GM23338 (cell line): Measurements from ENCODE around the gene IGSF21. TPM values are rescaled to one million over a fixed set of nuclear protein-coding genes. Genes with fewer than 3 reads are reported as not detected.

Source experiments
- ATAC-seq: fragments of 200-7000 bp; cut with Tn5 transposase; 3 replicates; pipeline ENCODE4 v1.9.1; 2020
- DNase-seq: peaks from one replicate; pipeline ENCODE4 v3.0.0-alpha.2; 2015; ENCODE audit warnings: low spot score
- H2AFZ ChIP-seq: fragments of 200-600 bp; sonication (generic); 2 replicates; pipeline ENCODE4 v1.8.0; 2016; ENCODE audit warnings: antibody characterized with exemption, mild to moderate bottlenecking, moderate library complexity
- H3F3A ChIP-seq: fragments of 200-600 bp; sonication (generic); replicated peaks from 2 replicates; pipeline ENCODE4 v1.8.0; 2017; ENCODE audit warnings: antibody characterized with exemption, mixed run types, low read depth
- H3K27ac ChIP-seq: fragments of 200-600 bp; sonication (generic); 2 replicates; pipeline ENCODE4 v1.6.1; 2016; ENCODE audit warnings: low read depth
- H3K27me3 ChIP-seq: fragments of 200-600 bp; sonication (generic); 2 replicates; pipeline ENCODE4 v1.8.0; 2016; ENCODE audit warnings: mild to moderate bottlenecking, mixed run types, moderate library complexity; ENCODE audit not compliant: insufficient read depth
- H3K36me3 ChIP-seq: fragments of 200-600 bp; sonication (generic); 2 replicates; pipeline ENCODE4 v1.8.0; 2016; ENCODE audit warnings: mild to moderate bottlenecking; ENCODE audit not compliant: insufficient read depth
- H3K4me1 ChIP-seq: fragments of 200-600 bp; sonication (generic); 2 replicates; pipeline ENCODE4 v1.8.0; 2016; ENCODE audit warnings: mild to moderate bottlenecking, moderate library complexity; ENCODE audit not compliant: insufficient read depth
- H3K4me2 ChIP-seq: fragments of 200-600 bp; sonication (generic); 2 replicates; pipeline ENCODE4 v1.7.1; 2017; ENCODE audit warnings: mixed run types
- H3K4me3 ChIP-seq: fragments of 200-600 bp; sonication (generic); 2 replicates; pipeline ENCODE4 v1.6.1; 2016; ENCODE audit warnings: mixed run types
- H3K79me2 ChIP-seq: fragments of 200-600 bp; sonication (generic); replicated peaks from 2 replicates; pipeline ENCODE4 v1.8.0; 2017; ENCODE audit warnings: mild to moderate bottlenecking; ENCODE audit not compliant: insufficient read depth
- H3K9me2 ChIP-seq: fragments of 200-600 bp; sonication (generic); 2 replicates; pipeline ENCODE4 v1.8.0; 2017; ENCODE audit not compliant: insufficient read depth
- H4K20me1 ChIP-seq: fragments of 200-600 bp; sonication (generic); replicated peaks from 2 replicates; pipeline ENCODE4 v1.8.0; 2017; ENCODE audit warnings: mild to moderate bottlenecking; ENCODE audit not compliant: insufficient read depth
- H3K27ac Mint-ChIP-seq: 2 replicates; pipeline ENCODE4 v1.8.0; 2020; ENCODE audit warnings: inconsistent platforms, mild to moderate bottlenecking, moderate library complexity, mixed read lengths
- H3K27me3 Mint-ChIP-seq: 3 replicates; pipeline ENCODE4 v1.8.0; 2022; ENCODE audit warnings: low read depth, mild to moderate bottlenecking, moderate library complexity, mixed read lengths, inconsistent platforms; ENCODE audit not compliant: insufficient read depth, poor library complexity
- H3K36me3 Mint-ChIP-seq: 3 replicates; pipeline ENCODE4 v1.8.0; 2021; ENCODE audit warnings: low read depth, mild to moderate bottlenecking, inconsistent platforms, moderate library complexity, mixed read lengths
- H3K4me1 Mint-ChIP-seq: 3 replicates; pipeline ENCODE4 v1.8.0; 2020; ENCODE audit warnings: mild to moderate bottlenecking, inconsistent platforms, mixed read lengths
- H3K4me3 Mint-ChIP-seq: 3 replicates; pipeline ENCODE4 v1.8.0; 2021; ENCODE audit warnings: moderate library complexity, mild to moderate bottlenecking, inconsistent platforms, mixed read lengths
- H3K9me3 Mint-ChIP-seq: 3 replicates; pipeline ENCODE4 v1.8.0; 2020; ENCODE audit warnings: moderate library complexity, mild to moderate bottlenecking, inconsistent platforms, mixed read lengths
- CREB1 ChIP-seq: fragments of 250-450 bp; sonication (Bioruptor Pico); IDR thresholded peaks from 2 replicates; pipeline ENCODE4 v1.5.0; 2020; ENCODE audit warnings: low read depth, mild to moderate bottlenecking, moderate library complexity
- CTCF ChIP-seq, 2 experiments: fragments of 200-600 bp in 1 of 2; sonication (generic) in 1 of 2; conservative IDR thresholded peaks; 2 replicates each; pipeline versions ENCODE4 v1.5.1 to v1.6.1; 2016 to 2017; ENCODE audit warnings: antibody characterized with exemption in 2 of 2, low read depth in 2 of 2, mild to moderate bottlenecking in 2 of 2, moderate library complexity in 1 of 2
- EZH2 ChIP-seq: fragments of 200-600 bp; sonication (generic); IDR thresholded peaks from one replicate; pipeline ENCODE4 v1.8.0; 2017; ENCODE audit warnings: antibody characterized with exemption, mild to moderate bottlenecking, low read depth; ENCODE audit not compliant: unreplicated experiment
- ZNF462 ChIP-seq: fragments of 250-450 bp; sonication (Bioruptor Pico); IDR thresholded peaks from 2 replicates; pipeline ENCODE4 v1.5.0; 2020; ENCODE audit warnings: mild to moderate bottlenecking, moderate library complexity
- polyA plus RNA-seq: library from polyadenylated mRNA; unstranded; fragments of >200 nt; fragmentation: Nextera tagmentation; extraction: Ambion mirVana; gene quantifications from 2 replicates; pipeline ENCODE4 v1.2.1, GENCODE V29; 2016
- total RNA-seq: library from RNA; depleted of rRNA; stranded (reverse); fragments of >200 nt; shearing (Covaris generic); gene quantifications from 2 replicates; pipeline ENCODE4 v1.2.3, GENCODE V29; 2014

Gene IGSF21
- total and polyA plus RNA-seq, 2 experiments from 2014 or later, result 15.6 to 15.7 TPM

GRCh38 chr1:18299441-18300338 lies 192.1 kb downstream of the IGSF21 start:
- TF ChIP-seq EZH2 (no peak), CTCF (conservative IDR thresholded peaks at IDR 0.05; ENCODE audit: low read depth in 2 of 2) (peak; percentile 77 to 98), ZNF462 (CRISPR knock-in tag) (no peak), CREB1 (CRISPR knock-in tag) (peak; percentile 15; the same call in 1 of the 2 replicates)
- H3K4me2 ChIP-seq, result peak overlapping the region; percentile 46
- DNase-seq (peak; percentile 88), ATAC-seq (peak; percentile 16)
- 0 out of 2 replicates have a peak, but pooled peaks cover 5% of the 10 kb centered on the region for H3K79me2 ChIP-seq
- no peaks in the 10 kb centered on the region for H4K20me1 ChIP-seq
- H2AFZ ChIP-seq, result no peak overlapping the region
- no peaks in the 10 kb centered on the region for H3K27me3 ChIP-seq
- H3K27ac ChIP-seq, result peak overlapping the region; percentile 99
- H3K4me1 ChIP-seq, result peaks cover 43% of the 10 kb centered on the region
- H3K9me3 Mint-ChIP-seq, result peaks cover 12% of the 10 kb centered on the region
- H3K9me2 ChIP-seq, result peaks cover 10% of the 10 kb centered on the region; the same call in 1 of the 2 replicates
- no peak overlapping the region for H3K4me3 Mint-ChIP-seq
- H3K4me3 ChIP-seq, result no peak overlapping the region
- H3F3A ChIP-seq, result peaks cover 27% of the 10 kb centered on the region; the same call in 1 of the 2 replicates
- peaks cover 29% of the 10 kb centered on the region for H3K27me3 Mint-ChIP-seq
- peaks cover 18% of the 10 kb centered on the region for H3K36me3 Mint-ChIP-seq
- H3K4me1 Mint-ChIP-seq, result peaks cover 59% of the 10 kb centered on the region
- H3K36me3 ChIP-seq, result no peaks in the 10 kb centered on the region
- peak overlapping the region; percentile 85 for H3K27ac Mint-ChIP-seq
